Smooth muscle cell (in vitro differentiated cells): ENCODE data around the gene CACNA1I. TPM values are rescaled to one million over a fixed set of nuclear protein-coding genes. Genes with fewer than 3 reads are reported as not detected.

ENCODE experiments used
- DNase-seq: peaks from one replicate; lab custom pipeline; 2025; ENCODE audit not compliant: unreplicated experiment; lab: John Stamatoyannopoulos, UW
- H2AFZ ChIP-seq: fragments of 200-600 bp; sonication (generic); 2 replicates; pipeline ENCODE4 v1.6.0; 2016; ENCODE audit warnings: antibody characterized with exemption, low read depth, mild to moderate bottlenecking
- H3F3A ChIP-seq: fragments of 200-600 bp; sonication (generic); 2 replicates; pipeline ENCODE4 v1.6.0; 2017; ENCODE audit warnings: antibody characterized with exemption, low read depth
- H3K27ac ChIP-seq: fragments of 200-600 bp; sonication (generic); 2 replicates; pipeline ENCODE4 v1.5.1; 2016; ENCODE audit warnings: low read depth, mild to moderate bottlenecking
- H3K27me3 ChIP-seq: fragments of 200-600 bp; sonication (generic); 2 replicates; pipeline ENCODE4 v1.6.1; 2016; ENCODE audit warnings: low read depth, mild to moderate bottlenecking
- H3K36me3 ChIP-seq: fragments of 200-600 bp; sonication (generic); 2 replicates; pipeline ENCODE4 v1.5.1; 2016; ENCODE audit warnings: low read depth
- H3K4me1 ChIP-seq: fragments of 200-600 bp; sonication (generic); 2 replicates; pipeline ENCODE4 v1.5.1; 2016; ENCODE audit warnings: low read depth
- H3K4me2 ChIP-seq: fragments of 200-600 bp; sonication (generic); 2 replicates; pipeline ENCODE4 v1.6.0; 2016; ENCODE audit warnings: mild to moderate bottlenecking
- H3K4me3 ChIP-seq: fragments of 200-600 bp; sonication (generic); 2 replicates; pipeline ENCODE4 v1.5.1; 2016; ENCODE audit warnings: mild to moderate bottlenecking
- H3K79me2 ChIP-seq: fragments of 200-600 bp; sonication (generic); 2 replicates; pipeline ENCODE4 v1.6.0; 2016; ENCODE audit warnings: low read depth, mild to moderate bottlenecking
- H3K9ac ChIP-seq: fragments of 200-600 bp; sonication (generic); 2 replicates; pipeline ENCODE4 v1.6.0; 2016; ENCODE audit warnings: low read depth
- H3K9me3 ChIP-seq: fragments of 200-600 bp; sonication (generic); replicated peaks from 2 replicates; pipeline ENCODE4 v1.5.1; 2016; ENCODE audit warnings: low read depth
- H4K20me1 ChIP-seq: fragments of 200-600 bp; sonication (generic); 2 replicates; pipeline ENCODE4 v1.6.0; 2016; ENCODE audit warnings: low read depth
- WGBS: methylation state at CpG from one replicate; pipeline ENCODE4 v1.1.7; 2016; ENCODE audit warnings: low lambda C conversion rate; 5-methylcytosine and 5-hydroxymethylcytosine counted together
- polyA plus RNA-seq: library from polyadenylated mRNA; unstranded; fragments of >200 nt; fragmentation: Nextera tagmentation; extraction: Ambion mirVana; gene quantifications from 2 replicates; pipeline ENCODE4 v1.2.1, GENCODE V29; 2016
- total RNA-seq: library from RNA; depleted of rRNA; stranded (reverse); fragments of >200 nt; gene quantifications from 2 replicates; pipeline ENCODE4 v1.2.3, GENCODE V29; 2014
- TF ChIP-seq, protein P1 (sequence below): fragments of 200-600 bp; sonication (generic); IDR thresholded peaks from 2 replicates; pipeline ENCODE4 v1.5.1; 2017; ENCODE audit warnings: borderline replicate concordance, mild to moderate bottlenecking, antibody characterized with exemption; ENCODE audit not compliant: insufficient read depth, poor library complexity, severe bottlenecking

The CACNA1I gene
- total and polyA plus RNA-seq, 2 experiments from 2014 or later = not detected

DNA sequence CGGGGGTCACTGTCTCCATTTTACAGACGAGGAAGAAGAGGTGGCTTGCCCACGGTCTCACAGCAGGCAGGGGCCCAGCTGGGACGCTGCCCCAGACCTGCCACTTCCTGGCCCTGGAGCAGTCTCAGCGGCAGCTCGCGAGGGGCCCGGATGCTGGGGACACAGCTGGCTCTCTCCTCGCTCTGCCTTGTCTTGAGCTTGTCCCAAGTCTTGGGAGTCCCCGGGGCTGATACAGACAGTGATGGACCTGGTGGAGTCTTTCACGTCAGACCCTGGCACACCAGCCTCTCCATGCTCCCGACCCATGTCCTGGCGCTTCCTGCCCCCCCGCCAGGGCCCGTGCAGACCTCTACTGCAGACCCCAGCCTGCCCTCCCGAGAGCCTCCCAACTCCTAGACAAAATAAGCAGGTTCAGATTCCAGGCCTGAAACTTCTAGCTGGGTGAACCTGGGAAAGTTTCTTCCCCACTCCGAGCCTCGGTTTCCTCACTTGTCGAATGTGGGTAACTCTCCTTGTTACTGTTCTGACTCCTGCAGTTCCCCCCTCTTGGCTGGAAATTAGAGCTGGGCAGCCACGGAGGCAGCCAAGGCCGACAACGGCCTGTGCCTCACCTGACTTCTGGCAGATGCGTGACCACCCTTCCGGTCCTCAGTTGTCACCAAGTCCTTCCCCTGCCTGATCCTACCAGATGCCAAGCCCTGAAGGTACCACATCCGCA, 145.4 kb downstream of the CACNA1I start:
- Histone ChIP-seq H3K9me3 (no peaks in the 10 kb centered on the region), H3K36me3 (no peaks in the 10 kb centered on the region), H2AFZ (no peak overlapping the region), H3K27ac (no peak overlapping the region), H3K9ac (no peak overlapping the region), H3K79me2 (no peaks in the 10 kb centered on the region), H3F3A (no peaks in the 10 kb centered on the region), H3K4me2 (no peak overlapping the region), H3K4me3 (no peak overlapping the region), H3K27me3 (no peaks in the 10 kb centered on the region), H4K20me1 (no peaks in the 10 kb centered on the region), H3K4me1 (peaks cover 4% of the 10 kb centered on the region)
- WGBS = 95% methylated on average over 25 of the region's 25 CpGs
- DNase-seq = no peak
- TF ChIP-seq, protein P1, sequence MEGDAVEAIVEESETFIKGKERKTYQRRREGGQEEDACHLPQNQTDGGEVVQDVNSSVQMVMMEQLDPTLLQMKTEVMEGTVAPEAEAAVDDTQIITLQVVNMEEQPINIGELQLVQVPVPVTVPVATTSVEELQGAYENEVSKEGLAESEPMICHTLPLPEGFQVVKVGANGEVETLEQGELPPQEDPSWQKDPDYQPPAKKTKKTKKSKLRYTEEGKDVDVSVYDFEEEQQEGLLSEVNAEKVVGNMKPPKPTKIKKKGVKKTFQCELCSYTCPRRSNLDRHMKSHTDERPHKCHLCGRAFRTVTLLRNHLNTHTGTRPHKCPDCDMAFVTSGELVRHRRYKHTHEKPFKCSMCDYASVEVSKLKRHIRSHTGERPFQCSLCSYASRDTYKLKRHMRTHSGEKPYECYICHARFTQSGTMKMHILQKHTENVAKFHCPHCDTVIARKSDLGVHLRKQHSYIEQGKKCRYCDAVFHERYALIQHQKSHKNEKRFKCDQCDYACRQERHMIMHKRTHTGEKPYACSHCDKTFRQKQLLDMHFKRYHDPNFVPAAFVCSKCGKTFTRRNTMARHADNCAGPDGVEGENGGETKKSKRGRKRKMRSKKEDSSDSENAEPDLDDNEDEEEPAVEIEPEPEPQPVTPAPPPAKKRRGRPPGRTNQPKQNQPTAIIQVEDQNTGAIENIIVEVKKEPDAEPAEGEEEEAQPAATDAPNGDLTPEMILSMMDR = no peak

GRCh38 chr22:39716534-39716933, 146.0 kb downstream of the CACNA1I start:
- no peaks in the 10 kb centered on the region for H3K36me3 ChIP-seq

DNA sequence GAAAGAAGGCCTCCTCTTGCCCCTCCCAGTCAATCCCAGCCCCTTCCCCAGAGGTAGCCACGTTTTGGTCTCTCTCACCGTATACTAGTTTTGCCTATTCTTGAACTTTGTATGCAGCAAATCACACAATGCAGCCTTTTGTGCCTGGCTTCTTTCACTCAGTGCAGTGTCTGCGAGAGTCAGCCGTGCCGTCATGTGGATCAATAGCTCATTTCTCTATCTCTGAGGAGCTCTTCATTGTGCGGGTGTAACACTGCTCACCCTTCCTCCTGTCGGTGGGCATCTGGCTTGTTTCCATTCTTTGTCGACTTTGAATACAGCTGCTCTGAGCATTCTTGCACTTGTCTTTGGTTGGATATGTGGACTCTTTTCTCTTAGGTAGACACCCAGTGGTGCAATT, 146.5 kb downstream of the CACNA1I start:
- no peaks in the 10 kb centered on the region for H3K79me2 ChIP-seq
- H3K4me1 ChIP-seq = peaks cover 4% of the 10 kb centered on the region
- no peak overlapping the region for H3K27ac ChIP-seq
- H3K9ac ChIP-seq = no peak overlapping the region
- no peaks in the 10 kb centered on the region for H3F3A ChIP-seq
- H2AFZ ChIP-seq = no peak overlapping the region
- H3K27me3 ChIP-seq = peaks cover 4% of the 10 kb centered on the region
- DNase-seq = no peak
- H3K4me2 ChIP-seq = no peak overlapping the region
- H3K9me3 ChIP-seq = no peaks in the 10 kb centered on the region
- 81% methylated on average over 8 of the region's 8 CpGs for WGBS
- no peak overlapping the region for H3K4me3 ChIP-seq
- H3K36me3 ChIP-seq = no peaks in the 10 kb centered on the region
- TF ChIP-seq, protein P1 = no peak
- no peaks in the 10 kb centered on the region for H4K20me1 ChIP-seq

More at GRCh38 chr22:39716534-39716933, 146.0 kb downstream of the CACNA1I start:
- no peak overlapping the region for H3K9ac ChIP-seq
- H3K4me2 ChIP-seq = no peak overlapping the region
- no peak overlapping the region for H3K27ac ChIP-seq
- no peak overlapping the region for H2AFZ ChIP-seq
- DNase-seq = no peak
- TF ChIP-seq, protein P1 = no peak
- H3K4me1 ChIP-seq = peaks cover 4% of the 10 kb centered on the region
- no peaks in the 10 kb centered on the region for H3K79me2 ChIP-seq
- H4K20me1 ChIP-seq = no peaks in the 10 kb centered on the region
- H3K9me3 ChIP-seq = no peaks in the 10 kb centered on the region
- H3F3A ChIP-seq = no peaks in the 10 kb centered on the region
- WGBS = 92% methylated on average over 10 of the region's 10 CpGs
- no peak overlapping the region for H3K4me3 ChIP-seq
- peaks cover 1% of the 10 kb centered on the region for H3K27me3 ChIP-seq

- Histone ChIP-seq H3K4me3 (no peak overlapping the region), H3K9me3 (no peaks in the 10 kb centered on the region), H3K27ac (no peak overlapping the region), H3F3A (no peaks in the 10 kb centered on the region), H3K9ac (no peak overlapping the region), H3K27me3 (peaks cover 4% of the 10 kb centered on the region), H3K4me1 (peaks cover under 1% of the 10 kb centered on the region), H3K4me2 (no peak overlapping the region), H3K36me3 (no peaks in the 10 kb centered on the region), H3K79me2 (no peaks in the 10 kb centered on the region), H2AFZ (no peak overlapping the region), H4K20me1 (no peaks in the 10 kb centered on the region)
- WGBS = 94% methylated on average over 7 of the region's 7 CpGs
- TF ChIP-seq, protein P1 = no peak
- DNase-seq = no peak
Measured at GRCh38 chr22:39718206-39718605, 147.7 kb downstream of the CACNA1I start.
